ENCODE data around the gene PAQR5.

The PAQR5 gene

DNA sequence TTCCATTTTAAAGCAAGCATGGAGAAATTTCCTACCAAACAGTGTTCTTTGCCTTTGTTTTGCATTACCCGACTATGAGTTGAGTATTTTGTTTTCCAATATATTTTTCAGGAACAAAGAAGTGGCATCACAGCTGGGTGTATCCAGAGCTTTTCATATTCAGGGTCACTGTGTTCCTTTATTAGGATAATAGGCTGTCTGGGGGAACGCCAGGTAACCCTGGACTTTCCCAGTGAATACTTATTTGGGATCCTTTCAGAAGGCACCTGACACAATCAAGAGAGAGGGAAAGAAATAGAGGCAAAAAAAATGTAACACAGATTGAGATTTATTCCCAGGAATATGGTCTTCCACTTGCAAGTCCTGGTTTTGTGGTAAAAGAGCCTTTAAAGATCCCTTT, 44.4 kb downstream of the PAQR5 start:
- peaks cover 8% of the 10 kb centered on the region for H3K4me1 Mint-ChIP-seq
- no peaks in the 10 kb centered on the region for H3K9me3 Mint-ChIP-seq
- no peaks in the 10 kb centered on the region for H3K36me3 Mint-ChIP-seq (ENCODE audit: low read depth)
- no peak overlapping the region for H3K4me3 Mint-ChIP-seq
- TF ChIP-seq, protein P1, sequence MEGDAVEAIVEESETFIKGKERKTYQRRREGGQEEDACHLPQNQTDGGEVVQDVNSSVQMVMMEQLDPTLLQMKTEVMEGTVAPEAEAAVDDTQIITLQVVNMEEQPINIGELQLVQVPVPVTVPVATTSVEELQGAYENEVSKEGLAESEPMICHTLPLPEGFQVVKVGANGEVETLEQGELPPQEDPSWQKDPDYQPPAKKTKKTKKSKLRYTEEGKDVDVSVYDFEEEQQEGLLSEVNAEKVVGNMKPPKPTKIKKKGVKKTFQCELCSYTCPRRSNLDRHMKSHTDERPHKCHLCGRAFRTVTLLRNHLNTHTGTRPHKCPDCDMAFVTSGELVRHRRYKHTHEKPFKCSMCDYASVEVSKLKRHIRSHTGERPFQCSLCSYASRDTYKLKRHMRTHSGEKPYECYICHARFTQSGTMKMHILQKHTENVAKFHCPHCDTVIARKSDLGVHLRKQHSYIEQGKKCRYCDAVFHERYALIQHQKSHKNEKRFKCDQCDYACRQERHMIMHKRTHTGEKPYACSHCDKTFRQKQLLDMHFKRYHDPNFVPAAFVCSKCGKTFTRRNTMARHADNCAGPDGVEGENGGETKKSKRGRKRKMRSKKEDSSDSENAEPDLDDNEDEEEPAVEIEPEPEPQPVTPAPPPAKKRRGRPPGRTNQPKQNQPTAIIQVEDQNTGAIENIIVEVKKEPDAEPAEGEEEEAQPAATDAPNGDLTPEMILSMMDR (IDR thresholded peaks at IDR 0.05; ENCODE audit: unreplicated experiment in 3 of 3), result no peak
- no peak overlapping the region for H3K27ac Mint-ChIP-seq
- peaks cover 3% of the 10 kb centered on the region for H3K27me3 Mint-ChIP-seq (ENCODE audit: low read depth)

DNA sequence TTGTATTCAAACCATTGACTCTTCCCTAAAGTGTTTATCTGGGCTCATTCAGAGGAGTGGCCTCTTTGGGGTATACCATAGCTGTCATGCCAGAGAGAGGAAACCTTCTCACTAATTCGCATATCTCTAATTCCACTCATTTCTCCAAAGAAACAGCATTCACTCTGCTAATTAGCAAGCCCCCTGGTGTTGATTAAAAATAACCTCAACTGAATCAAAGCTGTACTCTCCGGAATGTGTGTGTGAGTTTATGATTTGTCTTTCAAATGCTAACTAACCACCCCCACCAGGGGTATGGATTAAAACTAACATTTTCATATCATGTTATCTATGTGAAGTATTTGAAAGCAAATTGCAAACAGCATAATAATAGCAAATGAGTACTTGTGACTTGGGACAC, 45.5 kb downstream of the PAQR5 start:
- Mint-ChIP-seq H3K4me1 (peaks cover 8% of the 10 kb centered on the region), H3K27ac (no peak overlapping the region), H3K36me3 (ENCODE audit: low read depth) (no peaks in the 10 kb centered on the region), H3K4me3 (no peak overlapping the region), H3K9me3 (no peaks in the 10 kb centered on the region), H3K27me3 (ENCODE audit: low read depth) (peaks cover 3% of the 10 kb centered on the region)
- TF ChIP-seq, protein P1 (IDR thresholded peaks at IDR 0.05; ENCODE audit: unreplicated experiment in 3 of 3), result no peak

GRCh38 chr15:69346112-69346511, 47.4 kb downstream of the PAQR5 start:
- H3K36me3 Mint-ChIP-seq (ENCODE audit: low read depth), result no peaks in the 10 kb centered on the region
- peaks cover 8% of the 10 kb centered on the region for H3K4me1 Mint-ChIP-seq
- TF ChIP-seq, protein P1 (IDR thresholded peaks at IDR 0.05; ENCODE audit: unreplicated experiment in 3 of 3), result no peak
- H3K27me3 Mint-ChIP-seq (ENCODE audit: low read depth), result peaks cover 3% of the 10 kb centered on the region
- H3K9me3 Mint-ChIP-seq, result no peaks in the 10 kb centered on the region
- no peak overlapping the region for H3K4me3 Mint-ChIP-seq
- no peak overlapping the region for H3K27ac Mint-ChIP-seq

- no peak overlapping the region for H3K4me3 Mint-ChIP-seq
- H3K27ac Mint-ChIP-seq, result no peak overlapping the region
- peaks cover 3% of the 10 kb centered on the region for H3K27me3 Mint-ChIP-seq (ENCODE audit: low read depth)
- no peaks in the 10 kb centered on the region for H3K36me3 Mint-ChIP-seq (ENCODE audit: low read depth)
- H3K9me3 Mint-ChIP-seq, result no peaks in the 10 kb centered on the region
- H3K4me1 Mint-ChIP-seq, result no peaks in the 10 kb centered on the region
- TF ChIP-seq, protein P1 (IDR thresholded peaks at IDR 0.05; ENCODE audit: unreplicated experiment in 3 of 3), result no peak
These were observed 52.6 kb downstream of the PAQR5 start for GRCh38 chr15:69351333-69351732.

GRCh38 chr15:69351884-69352283, 53.2 kb downstream of the PAQR5 start:
- peaks cover 3% of the 10 kb centered on the region for H3K27me3 Mint-ChIP-seq (ENCODE audit: low read depth)
- peaks cover under 1% of the 10 kb centered on the region for H3K9me3 Mint-ChIP-seq
- H3K4me1 Mint-ChIP-seq, result no peaks in the 10 kb centered on the region
- H3K27ac Mint-ChIP-seq, result no peak overlapping the region
- H3K4me3 Mint-ChIP-seq, result no peak overlapping the region
- H3K36me3 Mint-ChIP-seq (ENCODE audit: low read depth), result no peaks in the 10 kb centered on the region
- TF ChIP-seq, protein P1 (IDR thresholded peaks at IDR 0.05; ENCODE audit: unreplicated experiment in 3 of 3), result no peak
